Endothelial cell of umbilical vein (primary cell): ENCODE results near the gene GPAM. TPM values are rescaled to one million over a fixed set of nuclear protein-coding genes. Genes with fewer than 3 reads are reported as not detected.

Source experiments
- BruUV-seq: library from RNA; stranded (reverse); fragments of 400-500 nt; replicated peaks from 2 replicates; lab custom pipeline; 2021; lab: Mats Ljungman, UMichigan
- CTCF ChIA-PET: fragments of 300-600, 350-600 bp; sonication (Branson Sonifier 250); formaldehyde crosslinking; loops from one replicate; lab custom pipeline; 2021; ENCODE audit warnings: antibody characterized with exemption, inconsistent platforms; lab: Charles Lee
- POLR2A ChIA-PET: fragments of 300-600, 350-600 bp; sonication (Branson Sonifier 250); formaldehyde crosslinking; loops from one replicate; lab custom pipeline; 2021; ENCODE audit warnings: antibody characterized with exemption, inconsistent platforms; lab: Charles Lee
- DNase-seq: peaks from one replicate; pipeline ENCODE4 v3.0.0-alpha.2; 2011; ENCODE audit warnings: low read depth, low spot score
- FAIRE-seq: peaks from 2 replicates; lab custom pipeline; 2011; peaks lifted over from hg19 to GRCh38; lab: Jason Lieb, UNC
- H2AFZ ChIP-seq: 2 replicates; pipeline ENCODE4 v1.6.0; 2012; ENCODE audit warnings: low read depth, low read length, control low read depth, inconsistent platforms
- H3K27ac ChIP-seq: 2 replicates; pipeline ENCODE4 v1.5.1; 2011; ENCODE audit warnings: low read depth, mild to moderate bottlenecking, control low read depth, low read length, moderate library complexity; ENCODE audit not compliant: insufficient read depth
- H3K27me3 ChIP-seq, 2 experiments: 2 replicates each; pipeline versions ENCODE4 v1.6.0 to v1.6.1; 2011; ENCODE audit warnings: low read length in 2 of 2, mixed read lengths in 1 of 2; ENCODE audit not compliant: control insufficient read depth in 2 of 2, insufficient read depth in 2 of 2
- H3K36me3 ChIP-seq, 2 experiments: 2 replicates in 1 of 2; 3 replicates in 1 of 2; pipeline ENCODE4 v1.5.1; 2011; ENCODE audit warnings: low read length in 2 of 2, mild to moderate bottlenecking in 1 of 2, moderate library complexity in 1 of 2; ENCODE audit not compliant: control insufficient read depth in 2 of 2, insufficient read depth in 2 of 2; ENCODE audit errors: extremely low read depth in 1 of 2
- H3K4me1 ChIP-seq: 3 replicates; pipeline ENCODE4 v1.5.1; 2011; ENCODE audit warnings: mild to moderate bottlenecking, low read length; ENCODE audit not compliant: control insufficient read depth, insufficient read depth; ENCODE audit errors: extremely low read depth
- H3K4me2 ChIP-seq: 2 replicates; pipeline ENCODE4 v1.6.1; 2011; ENCODE audit warnings: low read length, control low read depth, mixed read lengths; ENCODE audit not compliant: insufficient read depth
- H3K4me3 ChIP-seq, 3 experiments: fragments of 200-600 bp in 1 of 3; sonication (generic), shearing (Covaris generic) in 1 of 3; replicated peaks in 1 of 3; 2 replicates each; pipeline ENCODE4 v1.5.1; 2011 to 2016; ENCODE audit warnings: control low read depth in 3 of 3, low read length in 3 of 3, mild to moderate bottlenecking in 2 of 3, inconsistent platforms in 1 of 3, low read depth in 1 of 3, moderate library complexity in 1 of 3; ENCODE audit not compliant: insufficient read depth in 1 of 3
- H3K79me2 ChIP-seq: 2 replicates; pipeline ENCODE4 v1.6.0; 2012; ENCODE audit warnings: low read length, inconsistent platforms; ENCODE audit not compliant: control insufficient read depth, insufficient read depth
- H3K9ac ChIP-seq: replicated peaks from 2 replicates; pipeline ENCODE3; 2011; ENCODE audit warnings: low read length, control low read depth; ENCODE audit not compliant: insufficient read depth; ENCODE audit errors: extremely low read depth
- H3K9me1 ChIP-seq: replicated peaks from 3 replicates; pipeline ENCODE4 v1.6.0; 2011; ENCODE audit warnings: mild to moderate bottlenecking, low read length; ENCODE audit not compliant: control insufficient read depth, insufficient read depth; ENCODE audit errors: extremely low read depth
- H3K9me3 ChIP-seq: replicated peaks from 2 replicates; pipeline ENCODE4 v1.5.1; 2012; ENCODE audit warnings: low read length, inconsistent platforms; ENCODE audit not compliant: control insufficient read depth, insufficient read depth
- H4K20me1 ChIP-seq: replicated peaks from 2 replicates; pipeline ENCODE3; 2011; ENCODE audit warnings: mild to moderate bottlenecking, low read length; ENCODE audit not compliant: control insufficient read depth, insufficient read depth; ENCODE audit errors: extremely low read depth
- CTCF ChIP-seq, 2 donors: IDR thresholded peaks; 1 replicate in 1 of 2; 2 replicates in 1 of 2; pipeline ENCODE4 v1.5.1; 2011; ENCODE audit warnings: low read length in 2 of 2, mild to moderate bottlenecking in 2 of 2, moderate library complexity in 2 of 2, control low read depth in 1 of 2, inconsistent platforms in 1 of 2, low read depth in 1 of 2; ENCODE audit not compliant: insufficient read depth in 1 of 2; ENCODE audit errors: extremely low read depth in 1 of 2
- EZH2 ChIP-seq: IDR thresholded peaks from 2 replicates; pipeline ENCODE4 v1.6.1; 2012; ENCODE audit warnings: borderline replicate concordance, low read depth, mild to moderate bottlenecking, moderate library complexity, low read length, inconsistent platforms; ENCODE audit not compliant: severe bottlenecking
- FOS ChIP-seq: IDR thresholded peaks from 2 replicates; pipeline ENCODE4 v1.6.1; 2011; ENCODE audit warnings: mild to moderate bottlenecking, low read length, moderate library complexity, borderline replicate concordance; ENCODE audit not compliant: insufficient read depth
- GATA2 ChIP-seq: IDR thresholded peaks from 2 replicates; pipeline ENCODE4 v1.7.0; 2011; ENCODE audit warnings: low read depth, mild to moderate bottlenecking, moderate library complexity, mixed read lengths, low read length; ENCODE audit not compliant: insufficient read length, insufficient read depth
- JUN ChIP-seq: IDR thresholded peaks from 2 replicates; pipeline ENCODE4 v1.6.1; 2011; ENCODE audit warnings: borderline replicate concordance, low read depth; ENCODE audit not compliant: insufficient read length, insufficient read depth
- MAX ChIP-seq: IDR thresholded peaks from 2 replicates; pipeline ENCODE4 v1.6.1; 2011; ENCODE audit not compliant: insufficient read depth, insufficient read length
- MYC ChIP-seq: IDR thresholded peaks from one replicate; pipeline ENCODE4 v1.6.1; 2011; ENCODE audit warnings: mild to moderate bottlenecking, low read depth, low read length
- POLR2A ChIP-seq: IDR thresholded peaks from 2 replicates; pipeline ENCODE4 v1.6.1; 2012; ENCODE audit warnings: low read depth, mild to moderate bottlenecking, control low read depth, low read length
- POLR2AphosphoS5 ChIP-seq: IDR thresholded peaks from 2 replicates; pipeline ENCODE4 v1.6.1; 2012; ENCODE audit warnings: low read depth, mild to moderate bottlenecking, control low read depth, low read length, moderate library complexity; ENCODE audit not compliant: insufficient read depth
- dilution Hi-C: fragments of 300-500 bp; cut with MboI; formaldehyde crosslinking; loops from one replicate; pipeline ENCODE4 v1.15.0; 2019; ENCODE audit warnings: low sequenced_read_pairs; ENCODE audit not compliant: extremely low pct_ligation_motif_present
- intact Hi-C: fragments of 100-400 bp; cut with micrococcal nuclease; formaldehyde crosslinking; loops from one replicate; pipeline ENCODE4 v1.10.0; 2022
- polyA plus RNA-seq, 4 experiments: library from polyadenylated mRNA; depleted of rRNA in 3 of 4; stranded (reverse) in 3 of 4; unstranded in 1 of 4; fragments of >200 nt; gene quantifications; 2 replicates each; pipeline versions ENCODE4 v1.2.1 to v1.2.3, GENCODE V29; 2011 to 2012; ENCODE audit warnings: missing spikeins in 1 of 4
- total RNA-seq: library from RNA; stranded (reverse); gene quantifications from 2 replicates; pipeline ENCODE4 v1.2.3, GENCODE V29; 2021

The GPAM gene
- total and polyA plus RNA-seq, 2 donors (not counting 3 experiments of a cell fraction or from before 2014, with no cell fraction given): 3.4 to 9.7 TPM

- H4K20me1 ChIP-seq: no peaks in the 10 kb centered on the region
- DNase-seq (no peak), FAIRE-seq (no peak)
- H3K79me2 ChIP-seq: no peaks in the 10 kb centered on the region
- H2AFZ ChIP-seq: no peak overlapping the region
- H3K4me3 ChIP-seq: no peak overlapping the region
- ChIA-PET POLR2A (no interaction called here), CTCF (no interaction called here)
- intact Hi-C loops (no loop called here), dilution Hi-C loops (no loop called here)
- H3K27ac ChIP-seq: no peak overlapping the region
- H3K9ac ChIP-seq: no peak overlapping the region
- no peaks in the 10 kb centered on the region for H3K9me1 ChIP-seq
- H3K4me1 ChIP-seq: no peaks in the 10 kb centered on the region
- TF ChIP-seq MAX: no peak
- TF ChIP-seq JUN: no peak
- no peak for TF ChIP-seq EZH2
- TF ChIP-seq POLR2AphosphoS5: no peak
- BruUV-seq: no TSS peak
- no peaks in the 10 kb centered on the region for H3K9me3 ChIP-seq
- H3K4me2 ChIP-seq: no peak overlapping the region
- no peaks in the 10 kb centered on the region for H3K36me3 ChIP-seq
- no peaks in the 10 kb centered on the region for H3K27me3 ChIP-seq
Observed at GRCh38 chr10:112226439-112227248, 43.1 kb upstream of the GPAM start.

- POLR2A ChIA-PET: no interaction called here
- intact Hi-C loops: no loop called here
- no peak for FAIRE-seq
Observed at GRCh38 chr10:112225771-112226438, 42.3 kb upstream of the GPAM start.

More at GRCh38 chr10:112225771-112226438, 42.3 kb upstream of the GPAM start:
- Histone ChIP-seq H3K36me3 (no peaks in the 10 kb centered on the region), H3K4me1 (no peaks in the 10 kb centered on the region), H3K27ac (no peak overlapping the region), H2AFZ (no peak overlapping the region), H3K4me2 (no peak overlapping the region), H3K9me3 (no peaks in the 10 kb centered on the region), H3K27me3 (no peaks in the 10 kb centered on the region), H4K20me1 (no peaks in the 10 kb centered on the region), H3K79me2 (no peaks in the 10 kb centered on the region), H3K9me1 (no peaks in the 10 kb centered on the region), H3K4me3 (no peak overlapping the region), H3K9ac (no peak overlapping the region)
- dilution Hi-C loops: no loop called here
- no TSS peak for BruUV-seq
- TF ChIP-seq EZH2 (no peak), CTCF (IDR thresholded peaks at IDR 0.05; ENCODE audit: extremely low read depth in 1 of 2, insufficient read depth in 1 of 2, low read depth in 1 of 2, low read length in 2 of 2) (no peak), JUN (no peak), MAX (no peak), GATA2 (no peak), FOS (no peak), POLR2A (no peak), POLR2AphosphoS5 (no peak), MYC (no peak)
- CTCF ChIA-PET: no interaction called here
- DNase-seq: no peak
